B cell (primary cell): ENCODE results near the gene SERPINB1. TPM values are rescaled to one million over a fixed set of nuclear protein-coding genes. Genes with fewer than 3 reads are reported as not detected.

Source experiments
- ATAC-seq: fragments of 200-7000 bp; cut with Tn5 transposase; one replicate; pipeline ENCODE4 v1.10.0; 2021; ENCODE audit warnings: low read depth, mild to moderate bottlenecking, moderate number of reproducible peaks, moderate library complexity
- CTCF ChIA-PET: fragments of 350-600 bp; sonication (Branson Sonifier 250); formaldehyde crosslinking; loops from one replicate; lab custom pipeline; 2021; ENCODE audit warnings: antibody characterized with exemption, inconsistent platforms; lab: Charles Lee
- POLR2A ChIA-PET: fragments of 350-600 bp; sonication (Branson Sonifier 250); formaldehyde crosslinking; loops from one replicate; lab custom pipeline; 2021; ENCODE audit warnings: antibody characterized with exemption; lab: Charles Lee
- DNase-seq: peaks from one replicate; pipeline ENCODE4 v3.0.0; 2013
- H2AFZ ChIP-seq: 2 replicates; pipeline ENCODE4 v1.6.1; 2012; ENCODE audit warnings: mild to moderate bottlenecking, low read depth, low read length; ENCODE audit not compliant: insufficient read depth, poor library complexity, severe bottlenecking
- H3K27ac ChIP-seq, 2 donors: 1 replicate in 1 of 2; 2 replicates in 1 of 2; pipeline ENCODE4 v1.5.1; 2012 to 2013; ENCODE audit warnings: low read length in 2 of 2, mild to moderate bottlenecking in 2 of 2, moderate library complexity in 1 of 2
- H3K27me3 ChIP-seq, 4 experiments: fragments of 200-600 bp in 1 of 4; sonication (generic) in 1 of 4; replicated peaks in 1 of 4; 1 replicate in 2 of 4; 2 replicates in 2 of 4; pipeline versions ENCODE4 v1.6.1 to v1.7.0; 2013 to 2016; ENCODE audit warnings: low read length in 3 of 4, mild to moderate bottlenecking in 2 of 4, mixed read lengths in 1 of 4, moderate library complexity in 1 of 4; ENCODE audit not compliant: insufficient read depth in 4 of 4, control insufficient read depth in 3 of 4; ENCODE audit errors: control extremely low read depth in 1 of 4
- H3K36me3 ChIP-seq, 2 experiments: replicated peaks in 1 of 2; 1 replicate in 1 of 2; 2 replicates in 1 of 2; pipeline versions ENCODE4 v1.6.1 to v1.7.1; 2013; ENCODE audit warnings: low read length in 1 of 2; ENCODE audit not compliant: insufficient read depth in 2 of 2, control insufficient read depth in 1 of 2; ENCODE audit errors: control extremely low read depth in 1 of 2, extremely low read depth in 1 of 2
- H3K4me1 ChIP-seq, 2 donors: fragments of 200-600 bp in 1 of 2; sonication (generic) in 1 of 2; 1 replicate in 1 of 2; 2 replicates in 1 of 2; pipeline versions ENCODE4 v1.5.1 to v1.6.1; 2013 to 2017; ENCODE audit warnings: low read length in 2 of 2; ENCODE audit not compliant: control insufficient read depth in 2 of 2, insufficient read depth in 2 of 2
- H3K4me2 ChIP-seq: replicated peaks from 2 replicates; pipeline ENCODE3; 2012; ENCODE audit warnings: mild to moderate bottlenecking, low read depth, low read length; ENCODE audit not compliant: poor library complexity, severe bottlenecking
- H3K4me3 ChIP-seq, 5 experiments: fragments of 200-600 bp in 1 of 5; sonication (generic) in 1 of 5; 1 replicate in 3 of 5; 2 replicates in 2 of 5; pipeline versions ENCODE4 v1.5.1 to v1.7.0; 2011 to 2016; ENCODE audit warnings: low read length in 4 of 5, mild to moderate bottlenecking in 4 of 5, low read depth in 2 of 5, control low read depth in 1 of 5, moderate library complexity in 1 of 5; ENCODE audit not compliant: insufficient read depth in 1 of 5; ENCODE audit errors: control extremely low read depth in 1 of 5, extremely low read depth in 1 of 5
- H3K79me2 ChIP-seq: fragments of 200-600 bp; sonication (generic); one replicate; pipeline ENCODE4 v1.6.0; 2016; ENCODE audit warnings: low read length; ENCODE audit not compliant: control insufficient read depth, insufficient read depth
- H3K9ac ChIP-seq: fragments of 200-600 bp; sonication (generic); 2 replicates; pipeline ENCODE4 v1.6.1; 2017; ENCODE audit warnings: mild to moderate bottlenecking, low read length, moderate library complexity
- H3K9me3 ChIP-seq, 3 donors: one replicate each; pipeline versions ENCODE4 v1.6.1 to v1.7.1; 2013; ENCODE audit warnings: low read length in 2 of 3; ENCODE audit not compliant: control insufficient read depth in 2 of 3, insufficient read depth in 1 of 3; ENCODE audit errors: control extremely low read depth in 1 of 3
- H4K20me1 ChIP-seq: 2 replicates; pipeline ENCODE4 v1.6.0; 2012; ENCODE audit warnings: mild to moderate bottlenecking, low read length; ENCODE audit not compliant: insufficient read depth, control insufficient read depth, poor library complexity, severe bottlenecking
- H3K27ac Mint-ChIP-seq: one replicate; pipeline ENCODE4 v1.8.0; 2021; ENCODE audit warnings: mixed read lengths
- H3K27me3 Mint-ChIP-seq: one replicate; pipeline ENCODE4 v1.8.0; 2021; ENCODE audit warnings: mixed read lengths
- H3K4me1 Mint-ChIP-seq: one replicate; pipeline ENCODE4 v1.8.0; 2021; ENCODE audit warnings: mixed read lengths
- H3K4me3 Mint-ChIP-seq: one replicate; pipeline ENCODE4 v1.8.0; 2021; ENCODE audit warnings: mixed read lengths
- H3K9me3 Mint-ChIP-seq: one replicate; pipeline ENCODE4 v1.8.0; 2022; ENCODE audit warnings: mixed read lengths; ENCODE audit not compliant: insufficient read depth
- CTCF ChIP-seq: fragments of 200-600 bp; IDR thresholded peaks from one replicate; pipeline ENCODE4 v1.8.0; 2022; ENCODE audit warnings: antibody characterized with exemption, mild to moderate bottlenecking
- EZH2 ChIP-seq: IDR thresholded peaks from 2 replicates; pipeline ENCODE4 v1.6.1; 2012; ENCODE audit warnings: borderline replicate concordance, low read depth, mild to moderate bottlenecking, moderate library complexity, low read length; ENCODE audit not compliant: insufficient read depth, poor library complexity, severe bottlenecking
- WGBS: methylation state at CpG from one replicate; pipeline ENCODE4 v1.1.5; 2013; ENCODE audit warnings: missing lambda C conversion rate; ENCODE audit not compliant: insufficient coverage; 5-methylcytosine and 5-hydroxymethylcytosine counted together
- intact Hi-C: fragments of 100-400 bp; cut with micrococcal nuclease; formaldehyde crosslinking; loops from one replicate; pipeline ENCODE4 v1.10.0; 2022
- polyA plus RNA-seq: library from polyadenylated mRNA; depleted of rRNA; stranded (reverse); fragments of >200 nt; gene quantifications from 2 replicates; pipeline ENCODE4 v1.2.3, GENCODE V29; 2012
- small RNA-seq: library from RNA; depleted of rRNA; stranded (forward); fragments of <200 nt; gene quantifications from one replicate; pipeline ENCODE3, GENCODE V24; 2012; ENCODE audit warnings: low replicate concordance, low read depth; ENCODE audit not compliant: insufficient read length
- total RNA-seq, 2 donors: library from RNA; stranded (reverse); fragments of 120-200 nt in 1 of 2; gene quantifications; 1 replicate in 1 of 2; 2 replicates in 1 of 2; pipeline versions ENCODE4 v1.2.3 to v1.2.4, GENCODE V29; 2013 to 2022

The SERPINB1 gene
- total and polyA plus RNA-seq, 2 donors (not counting 1 experiment from before 2014, with no cell fraction given), result 23.2 to 52.5 TPM

GRCh38 chr6:2782356-2782708 lies 59.3 kb downstream of the SERPINB1 start:
- intact Hi-C loops, result no loop called here
- H3K9me3 ChIP-seq, result no peaks in the 10 kb centered on the region
- peaks cover 51% of the 10 kb centered on the region for H4K20me1 ChIP-seq
- TF ChIP-seq CTCF (no peak), EZH2 (no peak)
- no peaks in the 10 kb centered on the region for H3K4me1 ChIP-seq
- Mint-ChIP-seq H3K27ac (no peak overlapping the region), H3K4me1 (peaks cover 1% of the 10 kb centered on the region), H3K9me3 (no peaks in the 10 kb centered on the region), H3K27me3 (no peaks in the 10 kb centered on the region), H3K4me3 (no peak overlapping the region)
- H3K4me2 ChIP-seq, result no peak overlapping the region
- DNase-seq (no peak), ATAC-seq (no peak)
- peaks cover 8 to 59% of the 10 kb centered on the region in 2 experiments for H3K36me3 ChIP-seq
- H3K27ac ChIP-seq, result no peak overlapping the region
- no peaks in the 10 kb centered on the region for H3K27me3 ChIP-seq
- H3K4me3 ChIP-seq, result no peak overlapping the region
- 86% methylated on average over 7 of the region's 9 CpGs for WGBS
- H3K79me2 ChIP-seq, result peaks cover 49% of the 10 kb centered on the region
- no peak overlapping the region for H3K9ac ChIP-seq
- no peak overlapping the region for H2AFZ ChIP-seq
- ChIA-PET POLR2A (no interaction called here), CTCF (interaction anchor here (1.3 kb wide), 1 partner anchor 9 kb away, joined by 5 read pairs; no protein-coding TSS in a partner anchor)

Small RNAs within 50 kb of the gene (small RNA-seq; reads per million reads assigned to genes)
- 0.95 reads per million for gene MIR4645

Other genes starting within 250 kb of the SERPINB1 start
- 1.1 and 1.2 TPM in 2 replicates for gene MYLK4, start 90.9 kb downstream of the SERPINB1 start, total RNA-seq
- 0.51 and 0.85 TPM in 2 replicates for gene MYLK4, start 90.9 kb downstream of the SERPINB1 start, polyA plus RNA-seq
- 32.1 and 35.2 TPM in 2 replicates for gene WRNIP1, start 76.5 kb downstream of the SERPINB1 start, total RNA-seq
- gene WRNIP1, start 76.5 kb downstream of the SERPINB1 start, polyA plus RNA-seq, result 32.6 and 33.0 TPM in 2 replicates
- gene SERPINB9, start 61.4 kb upstream of the SERPINB1 start, total RNA-seq, result 61.2 and 62.1 TPM in 2 replicates
- 23.0 and 54.5 TPM in 2 replicates for gene SERPINB9, start 61.4 kb upstream of the SERPINB1 start, polyA plus RNA-seq
- gene SERPINB6, start 129.7 kb upstream of the SERPINB1 start, total RNA-seq, result 58.5 and 58.9 TPM in 2 replicates
- gene SERPINB6, start 129.7 kb upstream of the SERPINB1 start, polyA plus RNA-seq, result 35.2 and 46.4 TPM in 2 replicates
- gene NQO2, start 158.0 kb upstream of the SERPINB1 start, total RNA-seq, result 17.9 and 21.5 TPM in 2 replicates
- 6.2 and 8.4 TPM in 2 replicates for gene NQO2, start 158.0 kb upstream of the SERPINB1 start, polyA plus RNA-seq
- 26.2 and 28.1 TPM in 2 replicates for gene RIPK1, start 226.6 kb upstream of the SERPINB1 start, total RNA-seq
- 7.3 and 10.2 TPM in 2 replicates for gene RIPK1, start 226.6 kb upstream of the SERPINB1 start, polyA plus RNA-seq